Nephron progenitor cell (in vitro differentiated cells): Measurements from ENCODE around the gene CLPSL1.
A peak's percentile ranks its signal among the peaks of the same experiment; 100 is the strongest.

Experiments
- DNase-seq: peaks from one replicate; pipeline ENCODE4 v3.0.0; 2021
- H3K27ac Mint-ChIP-seq: 2 replicates; pipeline ENCODE4 v1.8.0; 2021; ENCODE audit warnings: mild to moderate bottlenecking, moderate library complexity, mixed read lengths
- H3K27me3 Mint-ChIP-seq: 2 replicates; pipeline ENCODE4 v1.8.0; 2021; ENCODE audit warnings: mild to moderate bottlenecking, low read depth, mixed read lengths; ENCODE audit not compliant: poor library complexity
- H3K36me3 Mint-ChIP-seq: 2 replicates; pipeline ENCODE4 v1.8.0; 2021; ENCODE audit warnings: low read depth, mixed read lengths
- H3K4me1 Mint-ChIP-seq: 2 replicates; pipeline ENCODE4 v1.8.0; 2021; ENCODE audit warnings: mixed read lengths
- H3K4me3 Mint-ChIP-seq: 2 replicates; pipeline ENCODE4 v1.8.0; 2021; ENCODE audit warnings: mild to moderate bottlenecking, moderate library complexity, mixed read lengths
- H3K9me3 Mint-ChIP-seq: 2 replicates; pipeline ENCODE4 v1.8.0; 2021; ENCODE audit warnings: mild to moderate bottlenecking, moderate library complexity, mixed read lengths
- TF ChIP-seq, protein P1 (sequence below): fragments of 200-600 bp; sonication (generic); IDR thresholded peaks from 2 replicates; pipeline ENCODE4 v1.5.0; 2021; ENCODE audit warnings: antibody characterized with exemption

Gene CLPSL1

DNA sequence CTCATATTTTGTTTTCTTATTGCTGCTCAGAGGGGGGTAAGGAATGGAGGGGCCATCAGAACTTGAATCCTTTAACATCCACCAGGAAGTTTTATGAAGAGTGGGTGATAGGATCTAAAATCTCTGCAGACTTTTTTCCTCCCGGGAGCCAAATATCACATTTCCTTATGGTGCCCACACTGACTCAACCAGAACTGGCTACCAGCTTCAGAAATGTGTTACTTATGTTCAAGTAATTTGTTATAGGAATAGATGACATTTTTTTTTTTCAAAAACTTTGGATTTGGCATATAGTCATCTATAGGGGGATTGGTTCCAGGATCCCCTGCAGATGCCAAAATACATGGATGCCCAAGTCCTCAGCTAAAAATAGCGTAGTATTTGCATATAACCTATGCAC lies 42.8 kb downstream of the CLPSL1 start:
- no peak overlapping the region for H3K4me3 Mint-ChIP-seq
- TF ChIP-seq, protein P1, sequence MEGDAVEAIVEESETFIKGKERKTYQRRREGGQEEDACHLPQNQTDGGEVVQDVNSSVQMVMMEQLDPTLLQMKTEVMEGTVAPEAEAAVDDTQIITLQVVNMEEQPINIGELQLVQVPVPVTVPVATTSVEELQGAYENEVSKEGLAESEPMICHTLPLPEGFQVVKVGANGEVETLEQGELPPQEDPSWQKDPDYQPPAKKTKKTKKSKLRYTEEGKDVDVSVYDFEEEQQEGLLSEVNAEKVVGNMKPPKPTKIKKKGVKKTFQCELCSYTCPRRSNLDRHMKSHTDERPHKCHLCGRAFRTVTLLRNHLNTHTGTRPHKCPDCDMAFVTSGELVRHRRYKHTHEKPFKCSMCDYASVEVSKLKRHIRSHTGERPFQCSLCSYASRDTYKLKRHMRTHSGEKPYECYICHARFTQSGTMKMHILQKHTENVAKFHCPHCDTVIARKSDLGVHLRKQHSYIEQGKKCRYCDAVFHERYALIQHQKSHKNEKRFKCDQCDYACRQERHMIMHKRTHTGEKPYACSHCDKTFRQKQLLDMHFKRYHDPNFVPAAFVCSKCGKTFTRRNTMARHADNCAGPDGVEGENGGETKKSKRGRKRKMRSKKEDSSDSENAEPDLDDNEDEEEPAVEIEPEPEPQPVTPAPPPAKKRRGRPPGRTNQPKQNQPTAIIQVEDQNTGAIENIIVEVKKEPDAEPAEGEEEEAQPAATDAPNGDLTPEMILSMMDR: no peak
- no peaks in the 10 kb centered on the region for H3K4me1 Mint-ChIP-seq
- no peaks in the 10 kb centered on the region for H3K36me3 Mint-ChIP-seq
- no peak overlapping the region for H3K27ac Mint-ChIP-seq
- H3K9me3 Mint-ChIP-seq: no peaks in the 10 kb centered on the region
- peaks cover 4% of the 10 kb centered on the region for H3K27me3 Mint-ChIP-seq
- no peak for DNase-seq

DNA sequence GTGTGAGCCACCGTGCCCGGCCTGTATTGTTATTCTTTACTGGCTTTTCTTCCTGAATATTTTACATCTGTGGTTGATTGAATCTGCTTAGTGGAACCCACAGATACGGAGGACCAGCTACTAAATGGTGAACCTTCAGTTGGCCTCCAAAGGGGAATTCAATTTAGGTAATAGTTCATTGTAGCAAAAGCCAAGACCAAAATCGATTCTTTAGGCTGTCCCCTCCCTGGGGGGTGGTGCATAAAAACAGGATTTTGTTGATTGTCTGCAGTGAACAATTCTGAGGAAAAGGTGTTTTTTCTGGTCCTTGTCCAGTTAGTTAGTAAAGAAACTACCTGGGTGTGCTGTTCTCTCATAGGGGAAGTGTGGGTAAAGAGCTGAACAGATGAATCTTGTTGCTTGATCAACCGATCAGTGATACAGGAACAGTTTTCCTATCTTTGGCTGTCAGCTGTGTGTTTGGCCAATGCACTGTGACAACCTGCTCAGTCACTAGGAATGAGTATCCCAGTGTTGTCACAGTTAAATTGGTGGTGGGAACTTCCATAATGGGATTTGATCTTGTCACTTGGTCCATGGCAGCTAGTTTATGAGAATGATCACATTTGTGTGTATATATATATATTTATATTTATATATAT lies 43.9 kb downstream of the CLPSL1 start:
- H3K9me3 Mint-ChIP-seq: peaks cover 5% of the 10 kb centered on the region
- TF ChIP-seq, protein P1: no peak
- peaks cover 2% of the 10 kb centered on the region for H3K27me3 Mint-ChIP-seq
- no peak overlapping the region for H3K4me3 Mint-ChIP-seq
- no peaks in the 10 kb centered on the region for H3K4me1 Mint-ChIP-seq
- DNase-seq: no peak
- no peak overlapping the region for H3K27ac Mint-ChIP-seq
- no peaks in the 10 kb centered on the region for H3K36me3 Mint-ChIP-seq

DNA sequence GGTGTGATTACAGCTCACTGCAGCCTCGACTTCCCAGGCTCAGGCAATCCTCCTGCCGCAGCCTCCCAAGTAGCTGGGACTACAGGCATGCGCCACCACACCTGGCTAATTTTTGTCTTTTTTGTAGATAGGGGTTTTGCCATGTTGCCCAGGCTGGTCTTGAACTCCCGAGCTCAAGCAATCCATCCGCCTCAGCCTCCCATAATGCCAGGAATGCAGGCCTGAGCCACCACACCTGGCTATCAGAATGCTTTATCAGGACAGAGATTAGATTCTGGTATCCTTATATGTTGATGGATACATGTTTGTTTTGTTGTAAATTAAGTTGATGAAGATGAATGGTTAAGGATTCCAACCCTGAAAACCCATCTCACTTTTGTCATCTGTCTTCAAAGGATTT lies 48.5 kb downstream of the CLPSL1 start:
- TF ChIP-seq, protein P1: no peak
- peaks cover 12% of the 10 kb centered on the region for H3K36me3 Mint-ChIP-seq
- no peak overlapping the region for H3K4me3 Mint-ChIP-seq
- peaks cover 6% of the 10 kb centered on the region for H3K9me3 Mint-ChIP-seq
- H3K27me3 Mint-ChIP-seq: no peaks in the 10 kb centered on the region
- DNase-seq: no peak
- H3K4me1 Mint-ChIP-seq: no peaks in the 10 kb centered on the region
- H3K27ac Mint-ChIP-seq: no peak overlapping the region

DNA sequence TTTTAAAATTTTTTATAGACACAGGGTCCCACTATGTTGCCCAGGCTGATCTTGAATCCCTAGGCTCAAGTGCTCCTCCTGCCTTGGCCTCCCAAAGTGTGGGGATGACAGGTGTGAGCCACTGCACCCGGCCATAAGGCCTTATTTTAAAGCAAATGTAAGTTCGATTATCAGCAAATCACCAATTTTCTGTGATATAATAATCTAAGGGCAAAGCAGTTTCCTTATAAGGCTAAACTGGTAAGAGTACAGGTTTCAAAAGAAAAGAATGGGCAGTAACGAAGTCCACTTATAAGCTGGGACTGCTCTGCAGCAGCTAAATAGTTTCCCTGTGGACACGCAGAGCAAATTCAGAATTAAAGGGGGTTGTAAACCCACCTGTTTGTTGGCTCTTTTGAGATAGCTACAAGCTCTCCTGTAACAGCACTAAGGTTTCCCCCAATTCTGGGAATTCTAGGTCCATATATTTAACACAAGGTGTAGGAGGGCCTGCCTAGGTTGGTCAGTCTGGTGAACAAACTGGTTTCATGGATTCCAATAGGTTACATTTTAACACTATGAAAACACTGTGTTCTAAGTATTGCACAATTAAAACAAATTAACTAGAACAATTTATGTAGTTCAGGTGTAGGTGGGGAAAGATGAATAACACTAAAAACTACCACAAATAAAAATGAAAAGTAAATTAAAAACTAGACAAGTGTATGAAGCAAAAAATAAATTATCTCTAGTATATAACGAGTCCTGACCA lies 50.6 kb downstream of the CLPSL1 start:
- no peaks in the 10 kb centered on the region for H3K4me1 Mint-ChIP-seq
- DNase-seq: no peak
- H3K36me3 Mint-ChIP-seq: peaks cover 30% of the 10 kb centered on the region
- no peaks in the 10 kb centered on the region for H3K27me3 Mint-ChIP-seq
- H3K9me3 Mint-ChIP-seq: peaks cover 6% of the 10 kb centered on the region
- H3K4me3 Mint-ChIP-seq: no peak overlapping the region
- H3K27ac Mint-ChIP-seq: no peak overlapping the region
- TF ChIP-seq, protein P1: no peak

GRCh38 chr6:35833536-35833935 lies 52.7 kb downstream of the CLPSL1 start:
- Mint-ChIP-seq H3K27ac (peak overlapping the region; percentile 34), H3K4me1 (no peaks in the 10 kb centered on the region), H3K9me3 (peaks cover 6% of the 10 kb centered on the region), H3K4me3 (no peak overlapping the region), H3K27me3 (no peaks in the 10 kb centered on the region), H3K36me3 (peaks cover 45% of the 10 kb centered on the region)
- TF ChIP-seq, protein P1: no peak
- DNase-seq: no peak
